COR-L47 (cell line): ENCODE measurements around the gene ZNF622.

ENCODE experiments used
- DNase-seq: peaks from one replicate; lab custom pipeline; 2025; lab: John Stamatoyannopoulos, UW

ZNF622 gene, protein sequence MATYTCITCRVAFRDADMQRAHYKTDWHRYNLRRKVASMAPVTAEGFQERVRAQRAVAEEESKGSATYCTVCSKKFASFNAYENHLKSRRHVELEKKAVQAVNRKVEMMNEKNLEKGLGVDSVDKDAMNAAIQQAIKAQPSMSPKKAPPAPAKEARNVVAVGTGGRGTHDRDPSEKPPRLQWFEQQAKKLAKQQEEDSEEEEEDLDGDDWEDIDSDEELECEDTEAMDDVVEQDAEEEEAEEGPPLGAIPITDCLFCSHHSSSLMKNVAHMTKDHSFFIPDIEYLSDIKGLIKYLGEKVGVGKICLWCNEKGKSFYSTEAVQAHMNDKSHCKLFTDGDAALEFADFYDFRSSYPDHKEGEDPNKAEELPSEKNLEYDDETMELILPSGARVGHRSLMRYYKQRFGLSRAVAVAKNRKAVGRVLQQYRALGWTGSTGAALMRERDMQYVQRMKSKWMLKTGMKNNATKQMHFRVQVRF

GRCh38 chr5:16465544-16466432, at the start of gene ZNF622:
TSS of gene ZNF622 (minus strand) at chr5:16465800. CDS start at chr5:16465665, 135 bp downstream.
- DNase-seq: peak; percentile 86

- DNase-seq: no peak
Observed at GRCh38 chr5:16510098-16510497, 44.5 kb upstream of the ZNF622 start.

- DNase-seq: no peak
Observed at GRCh38 chr5:16508730-16509531, 43.3 kb upstream of the ZNF622 start.

DNA sequence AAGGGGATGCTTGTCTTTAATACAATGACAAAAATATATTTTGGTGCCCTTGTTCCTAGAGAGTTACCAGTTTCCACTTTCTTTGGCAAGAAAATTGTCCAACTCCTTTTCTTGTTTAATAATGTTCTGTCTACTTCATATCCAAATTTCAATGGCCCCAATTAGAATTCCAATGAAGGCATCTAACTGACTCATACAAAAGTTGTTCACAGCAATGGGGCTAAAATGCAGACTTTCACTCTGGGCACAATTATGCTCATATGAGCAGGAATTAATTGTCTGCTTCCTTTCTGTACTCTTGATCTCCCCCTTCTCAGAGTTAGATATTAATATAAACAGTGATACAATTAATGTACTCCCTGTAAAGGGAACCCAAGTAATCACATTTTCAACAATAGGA, 42.1 kb upstream of the ZNF622 start:
- DNase-seq: no peak

DNA sequence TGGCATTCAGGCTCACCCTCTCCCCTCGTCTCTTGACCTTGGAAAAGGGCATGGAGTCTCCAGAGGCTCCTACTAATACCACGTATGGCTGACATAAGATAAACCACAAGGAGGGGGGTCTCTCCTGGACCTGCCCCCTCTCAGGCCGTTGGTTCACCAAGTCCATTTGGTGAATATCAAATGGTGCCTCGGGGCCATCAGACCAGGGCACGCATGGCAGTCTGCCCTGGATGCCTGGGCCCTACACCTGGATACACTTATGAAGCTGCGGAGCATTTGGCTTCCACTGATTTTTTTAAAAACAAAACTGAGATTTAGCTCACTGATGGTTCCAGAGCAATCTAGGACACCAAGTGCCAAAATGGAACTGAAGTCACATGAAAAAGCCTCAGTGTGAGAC, 40.3 kb upstream of the ZNF622 start:
- no peak for DNase-seq

- DNase-seq: no peak
Observed at GRCh38 chr5:16505140-16505891, 39.7 kb upstream of the ZNF622 start.

GRCh38 chr5:16504571-16504970, 39.0 kb upstream of the ZNF622 start:
- DNase-seq: no peak

DNA sequence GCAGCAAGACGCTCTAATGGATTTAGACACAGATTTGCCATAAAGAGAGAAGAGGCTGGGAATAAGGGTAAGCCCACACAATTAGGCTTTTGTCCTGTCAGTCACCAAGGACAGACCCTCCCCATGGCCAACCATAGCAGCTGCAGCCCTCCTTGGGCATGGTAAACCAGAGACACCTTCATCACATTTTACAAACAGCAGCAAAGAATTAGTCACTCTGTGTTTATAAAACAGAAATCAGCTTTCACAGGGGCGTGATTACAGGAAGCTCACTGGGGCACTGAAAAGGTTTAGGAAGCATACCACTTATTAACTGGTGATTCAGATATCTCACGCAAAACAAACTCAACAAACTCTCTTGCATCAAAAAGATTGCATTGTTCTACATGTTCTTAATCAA, 37.3 kb upstream of the ZNF622 start:
- no peak for DNase-seq

GRCh38 chr5:16500024-16500423, 34.4 kb upstream of the ZNF622 start:
- DNase-seq: no peak

DNA sequence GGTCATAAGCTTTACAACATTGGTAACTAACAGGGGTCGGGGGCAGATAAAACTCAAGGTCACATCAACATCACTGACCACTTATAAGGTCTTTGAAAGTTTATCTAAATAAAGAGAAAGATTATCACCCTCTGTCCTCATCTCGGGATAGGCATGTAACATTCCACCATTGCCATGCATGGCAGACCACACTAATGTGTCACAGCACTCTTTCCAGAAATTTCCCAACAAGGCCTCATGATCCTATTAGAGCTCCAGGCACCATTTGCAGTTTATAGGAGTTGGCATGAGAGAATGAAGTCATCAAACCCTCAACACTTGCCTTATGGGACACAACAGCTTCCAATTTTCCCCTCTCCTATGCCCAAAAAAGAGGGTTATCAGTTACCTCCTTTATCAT, 31.9 kb upstream of the ZNF622 start:
- DNase-seq: no peak

- no peak for DNase-seq
Observed at GRCh38 chr5:16493261-16493660, 27.7 kb upstream of the ZNF622 start.

DNA sequence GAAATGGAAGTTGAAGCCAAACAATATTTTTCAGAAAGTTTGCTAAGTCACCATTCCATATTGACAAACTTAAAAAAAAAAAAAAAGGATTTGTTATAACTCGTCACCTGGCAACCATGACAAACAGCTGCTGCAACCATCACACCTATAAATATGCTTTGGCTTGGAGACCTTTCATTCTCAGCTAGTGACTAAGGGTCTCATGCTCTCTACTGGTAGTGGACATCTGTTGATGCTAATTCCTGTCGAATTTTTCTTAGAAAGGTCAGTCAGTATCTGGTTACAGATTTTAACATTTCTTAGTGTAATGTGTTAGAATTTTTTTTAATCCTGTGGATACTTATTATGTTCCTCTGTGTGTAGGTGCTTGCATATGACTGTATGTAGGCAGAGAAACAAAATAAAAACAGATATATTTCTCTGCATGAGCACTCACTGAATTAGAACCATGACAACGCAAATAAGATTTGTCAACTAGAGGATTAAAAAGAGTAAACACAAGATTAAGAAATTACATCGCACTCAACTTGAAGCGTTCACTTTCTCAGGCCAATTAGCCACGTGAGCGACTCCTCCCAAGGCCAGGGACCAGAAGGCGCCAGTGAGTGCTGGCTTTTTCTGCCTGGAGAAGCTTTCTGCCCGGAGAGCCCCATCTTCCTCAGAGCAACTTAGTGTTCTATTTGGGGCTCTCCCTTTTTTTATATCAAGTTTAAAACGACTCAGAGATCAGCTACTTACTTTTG, 27.0 kb upstream of the ZNF622 start:
- no peak for DNase-seq

DNA sequence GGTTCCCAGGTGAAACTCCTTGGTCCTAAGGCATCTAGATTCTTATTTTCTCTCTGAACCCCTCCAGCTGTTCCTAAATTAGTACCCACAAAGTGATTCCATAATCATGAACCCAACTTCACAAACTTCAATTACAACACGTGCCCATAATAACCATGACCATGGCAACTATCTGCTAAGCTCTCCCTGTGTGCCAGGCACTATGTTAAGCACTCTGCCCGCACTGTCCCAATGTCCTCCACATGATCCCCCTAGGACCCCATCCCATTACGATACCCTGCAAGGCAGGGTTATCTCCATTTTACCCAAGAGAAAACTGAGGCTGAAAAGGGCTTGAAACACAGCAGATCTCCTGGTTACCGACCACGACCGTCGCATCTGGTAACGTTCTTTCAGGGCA, 25.3 kb upstream of the ZNF622 start:
- no peak for DNase-seq

GRCh38 chr5:16489322-16489791, 23.8 kb upstream of the ZNF622 start:
- DNase-seq: peak; percentile 43

- no peak for DNase-seq
Observed at GRCh38 chr5:16487456-16487855, 21.9 kb upstream of the ZNF622 start.

- DNase-seq: no peak
Observed at GRCh38 chr5:16486711-16487111, 21.1 kb upstream of the ZNF622 start.

DNA sequence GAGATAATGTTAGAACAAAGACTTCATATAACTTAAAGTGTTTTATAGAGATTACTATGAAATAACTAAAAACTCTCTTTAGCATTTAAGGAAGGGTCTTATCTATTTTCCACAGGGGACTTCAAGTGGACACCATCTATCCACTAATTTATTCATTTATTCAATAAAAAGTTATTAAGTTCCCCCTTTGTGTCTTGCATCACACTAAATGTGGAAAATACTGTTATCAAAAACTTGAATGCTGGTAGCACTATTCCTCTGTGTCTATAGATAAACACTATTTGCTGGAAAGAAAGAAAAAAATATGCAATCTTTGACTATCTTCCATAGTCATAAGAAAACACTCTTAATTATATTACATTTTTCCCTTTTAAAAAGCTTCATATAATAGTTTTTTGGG, 20.1 kb upstream of the ZNF622 start:
- DNase-seq: no peak

GRCh38 chr5:16484081-16484480, 18.5 kb upstream of the ZNF622 start:
- no peak for DNase-seq

- DNase-seq: peak; percentile 86
Observed at GRCh38 chr5:16483361-16483760, 17.8 kb upstream of the ZNF622 start.

DNA sequence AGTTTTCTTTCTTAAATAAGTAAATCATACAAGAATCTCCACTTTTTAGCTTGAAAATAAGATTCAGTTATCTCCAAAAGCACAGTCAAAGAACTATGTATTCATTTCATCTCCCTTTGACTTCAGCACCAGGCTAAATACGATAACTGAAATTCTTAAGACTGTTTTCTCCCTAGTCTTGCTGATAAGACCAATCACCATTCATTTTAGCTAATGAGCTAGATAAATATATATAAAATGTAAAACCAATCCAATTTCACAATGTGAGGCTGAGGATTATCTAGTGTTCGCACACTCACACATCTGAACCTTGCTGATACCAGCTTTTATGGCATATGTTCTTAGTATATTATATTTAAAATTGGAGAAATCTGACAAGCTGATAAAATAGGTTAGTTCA, 17.3 kb upstream of the ZNF622 start:
- DNase-seq: no peak
